ENCODE measurements around the gene RELL1.
A peak's percentile ranks its signal among the peaks of the same experiment; 100 is the strongest.

RELL1 gene

DNA sequence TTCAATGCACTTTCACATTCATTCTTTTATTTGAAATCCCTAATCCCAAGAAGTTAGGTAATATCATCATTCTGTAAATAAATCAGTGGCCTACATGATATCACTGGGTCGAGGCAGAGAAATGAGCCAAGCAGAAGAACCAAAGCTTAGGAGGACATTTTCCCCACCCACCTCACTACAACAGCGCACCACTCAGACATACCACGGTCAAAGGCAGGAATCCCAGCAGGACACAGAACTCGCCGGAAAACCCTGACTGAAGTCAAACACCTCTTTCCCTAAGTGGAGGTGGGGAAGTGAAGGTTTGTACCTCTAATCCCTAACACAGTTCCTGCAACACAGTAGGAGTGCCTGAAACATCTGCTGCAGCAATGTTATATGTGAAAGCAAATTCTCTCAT, 21.5 kb downstream of the RELL1 start:
- DNase-seq, result no peak

DNA sequence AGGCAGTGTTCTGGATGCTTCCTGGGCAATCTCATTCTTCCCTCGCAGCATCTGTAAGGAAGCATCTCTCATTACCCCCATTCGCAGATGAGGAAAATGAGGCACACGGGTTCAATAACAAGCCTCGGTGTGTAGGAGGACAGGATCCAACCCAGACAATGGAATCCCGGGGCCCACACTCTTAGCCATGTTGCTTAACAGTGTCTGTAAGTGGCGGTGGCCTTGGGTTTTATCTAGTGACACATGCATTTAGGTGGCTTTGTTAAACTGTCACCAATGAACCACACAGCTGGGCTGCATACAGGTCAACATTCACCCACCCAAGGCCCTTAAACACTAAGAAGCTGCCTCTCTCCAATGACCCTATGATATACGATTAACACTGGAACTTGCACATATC, 22.6 kb downstream of the RELL1 start:
- DNase-seq, result no peak

DNA sequence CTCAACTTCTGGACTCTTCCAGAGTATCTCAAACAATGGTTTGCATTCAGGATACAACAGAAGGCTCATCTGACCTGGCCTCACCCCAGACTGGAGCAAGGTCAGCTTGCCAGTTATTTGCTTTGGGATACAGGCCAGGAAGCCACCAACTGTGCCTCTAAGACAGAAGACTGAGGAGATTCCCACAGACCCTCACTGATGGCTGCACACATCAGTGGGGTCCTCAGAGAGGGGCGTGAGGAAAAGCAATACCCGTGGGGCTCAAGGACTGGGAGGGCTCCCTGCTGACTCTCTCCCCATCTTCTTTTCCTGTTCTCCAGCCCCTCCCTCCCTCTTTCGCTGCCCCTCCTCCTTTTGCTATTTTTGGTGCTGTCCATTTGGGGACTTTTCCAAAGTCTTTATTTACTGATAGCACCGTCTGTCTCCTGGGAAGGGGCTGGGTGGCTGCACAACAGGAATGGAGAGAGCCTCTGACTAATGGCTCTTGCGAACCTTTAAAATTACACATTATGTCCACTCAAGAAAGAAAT, 23.2 kb downstream of the RELL1 start:
- DNase-seq, result no peak

DNA sequence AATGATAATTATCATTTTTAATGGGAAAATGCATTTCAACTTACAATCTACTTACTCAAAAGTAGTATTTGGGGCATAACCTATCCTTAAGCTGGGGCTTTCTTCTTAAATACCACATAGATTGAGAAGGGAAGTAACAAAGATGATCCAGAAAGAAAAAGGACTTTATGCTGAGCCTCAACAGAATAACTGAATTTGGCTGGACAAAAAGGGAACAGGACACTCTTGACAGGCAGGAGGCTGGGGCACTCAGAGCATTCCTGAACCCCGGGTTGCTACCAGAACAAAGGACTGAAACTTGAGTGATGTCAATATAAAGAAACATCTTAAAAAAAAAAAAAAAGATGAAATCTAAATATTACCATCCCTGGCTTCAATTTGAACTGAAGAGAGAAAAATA, 23.9 kb downstream of the RELL1 start:
- DNase-seq, result peak in 2 of 3 donors; percentile 41

DNA sequence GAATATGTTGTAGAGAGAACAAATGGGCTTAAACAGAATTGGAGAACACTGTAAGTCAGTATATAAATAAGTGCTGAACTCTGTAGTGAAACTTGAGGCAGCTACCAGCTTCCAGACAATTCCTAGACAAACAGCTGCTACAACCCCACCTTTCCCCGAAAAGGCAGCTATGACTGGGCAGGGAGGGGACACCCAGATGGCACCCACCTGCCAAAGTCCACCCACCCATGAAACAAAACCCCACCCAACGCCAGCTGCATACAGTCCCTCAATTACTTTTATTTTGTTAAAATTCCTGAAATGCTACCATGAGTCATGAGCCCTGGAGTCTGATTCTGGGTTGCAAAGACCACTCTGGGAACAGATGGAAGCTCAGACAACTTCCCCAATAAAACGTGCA, 24.4 kb downstream of the RELL1 start:
- DNase-seq, result peak in 2 of 3 donors; percentile 33 to 35

DNA sequence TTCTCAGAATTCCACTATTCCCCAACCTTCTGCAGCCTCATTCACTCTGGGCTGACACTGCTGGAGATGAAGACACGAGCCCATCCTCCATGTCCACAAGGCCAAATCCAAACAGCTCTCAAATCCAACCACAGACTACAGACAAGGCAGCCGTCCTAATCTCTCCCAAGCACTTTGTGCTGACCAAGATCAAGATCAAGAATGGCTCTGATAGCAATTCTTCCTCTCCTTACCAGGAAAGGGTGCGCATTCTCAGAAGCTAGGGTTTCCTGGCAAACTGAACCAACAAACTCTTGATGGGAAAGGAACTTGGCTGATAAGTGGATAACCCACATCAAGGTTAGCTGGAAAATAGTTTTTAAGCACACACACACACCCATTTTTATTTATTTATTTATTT, 26.5 kb downstream of the RELL1 start:
- DNase-seq, result no peak

DNA sequence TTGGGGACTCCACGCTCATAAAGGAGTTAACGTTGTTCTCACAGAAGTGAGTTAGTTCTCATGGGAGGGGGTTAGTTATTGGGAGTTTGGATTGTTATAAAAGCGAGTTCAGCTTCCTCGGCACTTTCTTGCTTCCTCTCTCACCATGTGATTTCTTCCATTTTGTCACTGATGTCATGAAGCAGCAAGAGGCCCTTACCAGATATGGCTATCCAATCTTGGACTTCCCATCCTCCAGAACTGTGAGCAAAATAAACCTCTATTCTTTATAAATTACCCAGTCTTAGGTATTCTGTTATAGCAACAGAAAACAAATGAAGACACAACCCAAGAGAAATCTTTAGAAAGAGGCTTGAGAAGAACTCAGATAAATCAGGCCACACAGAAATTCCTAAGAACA, 29.5 kb downstream of the RELL1 start:
- DNase-seq, result no peak

DNA sequence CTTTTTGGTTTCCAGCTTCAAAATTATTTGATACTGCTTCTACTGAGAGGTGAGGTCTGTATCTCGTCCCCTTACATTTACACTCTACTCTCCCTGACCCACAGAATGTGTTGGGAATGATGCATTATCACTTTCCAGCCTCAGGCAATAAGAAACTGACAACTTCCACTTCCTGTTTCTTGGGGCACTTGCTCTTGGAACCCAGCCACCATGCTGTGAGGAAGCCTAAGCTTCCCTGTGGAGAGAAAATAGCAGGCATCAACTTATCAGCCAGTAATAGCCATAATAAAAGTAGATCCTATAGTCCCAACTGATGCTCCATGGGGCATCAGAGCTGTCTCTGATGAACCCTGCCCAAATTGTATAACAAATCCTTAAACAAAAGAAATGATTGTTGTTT, 32.6 kb downstream of the RELL1 start:
- peak; percentile 38 to 51 (median 40) for DNase-seq

DNA sequence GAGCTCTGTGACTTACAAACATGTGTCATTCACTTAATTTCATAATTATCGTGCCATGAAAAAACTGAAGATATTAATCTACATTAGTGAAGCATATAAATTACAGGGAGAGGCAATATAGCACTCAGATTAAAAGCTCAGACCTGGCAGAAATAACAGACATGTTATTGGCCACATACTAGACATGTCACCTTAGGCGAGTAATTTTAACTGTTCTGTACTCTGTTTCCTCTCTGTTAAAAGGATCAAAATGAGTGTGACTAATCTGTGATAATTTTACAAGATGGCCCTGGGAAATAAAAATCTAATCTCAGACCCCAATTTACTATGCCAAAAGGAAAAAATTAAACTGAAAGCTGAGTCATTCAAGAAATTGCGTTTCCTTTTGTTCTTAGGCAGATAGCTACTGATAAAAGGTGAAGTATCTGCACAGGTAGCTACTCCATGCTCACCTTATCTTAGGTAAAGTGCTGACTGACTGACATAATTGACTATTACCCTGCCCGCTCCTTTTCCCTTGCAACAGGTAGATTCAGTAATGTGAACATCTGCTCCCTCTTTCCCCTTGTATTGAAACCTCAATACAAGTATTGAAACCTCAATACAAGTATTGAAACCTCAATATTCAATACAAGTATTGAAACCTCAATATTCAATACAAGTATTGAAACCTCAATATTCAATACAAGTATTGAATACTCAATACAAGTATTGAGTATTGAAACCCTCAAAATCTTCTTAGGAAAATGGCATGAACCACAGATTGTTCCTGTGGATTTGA, 33.2 kb downstream of the RELL1 start:
- DNase-seq, result no peak

DNA sequence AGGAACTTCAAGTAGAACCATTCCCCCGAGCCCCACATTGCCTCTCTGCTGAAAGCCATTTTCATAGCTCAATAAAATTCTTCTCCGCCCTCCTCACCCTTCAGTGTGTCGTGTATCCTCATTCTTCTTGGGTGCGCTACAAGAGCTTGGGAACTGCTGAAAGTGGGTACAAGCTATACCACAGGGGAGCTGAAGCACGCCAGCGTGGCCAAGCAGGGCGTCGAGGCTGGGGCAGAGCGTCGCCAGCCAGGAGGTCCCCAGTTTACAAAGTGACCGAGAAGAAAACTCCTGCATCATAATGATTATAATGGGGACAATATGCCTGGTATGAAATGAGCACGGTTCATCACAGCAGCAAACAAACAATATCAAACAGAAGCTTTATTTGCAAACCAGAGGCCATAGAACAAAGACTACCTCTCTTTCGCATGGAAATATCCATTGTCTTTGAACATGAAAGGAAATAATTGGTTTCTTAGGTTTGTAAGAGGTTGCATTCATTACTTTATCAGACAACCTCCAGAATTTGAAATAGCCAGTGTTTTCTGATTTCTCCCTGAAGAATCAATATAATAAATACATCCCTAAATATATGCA, 34.3 kb downstream of the RELL1 start:
- no peak for DNase-seq

DNA sequence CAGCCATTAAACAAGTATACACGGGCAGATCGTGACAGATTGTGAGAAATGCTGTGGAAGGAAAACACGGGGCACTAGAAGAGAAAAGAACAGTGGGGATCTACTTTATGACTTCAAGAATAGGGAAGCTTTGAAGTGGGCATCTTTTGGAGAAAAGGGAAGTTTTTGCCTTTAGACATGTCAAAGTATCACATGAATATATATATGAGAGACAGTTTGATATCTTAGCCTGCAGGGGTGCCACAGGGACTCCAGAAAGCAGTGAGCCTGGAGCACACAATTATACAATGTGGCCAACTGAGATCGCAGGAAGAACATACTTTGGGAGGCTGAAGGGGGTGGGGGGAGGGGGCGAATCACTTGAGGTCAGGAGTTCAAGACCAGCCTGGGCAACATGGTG, 35.7 kb downstream of the RELL1 start:
- DNase-seq, result peak; percentile 51 to 58 (median 54)

DNA sequence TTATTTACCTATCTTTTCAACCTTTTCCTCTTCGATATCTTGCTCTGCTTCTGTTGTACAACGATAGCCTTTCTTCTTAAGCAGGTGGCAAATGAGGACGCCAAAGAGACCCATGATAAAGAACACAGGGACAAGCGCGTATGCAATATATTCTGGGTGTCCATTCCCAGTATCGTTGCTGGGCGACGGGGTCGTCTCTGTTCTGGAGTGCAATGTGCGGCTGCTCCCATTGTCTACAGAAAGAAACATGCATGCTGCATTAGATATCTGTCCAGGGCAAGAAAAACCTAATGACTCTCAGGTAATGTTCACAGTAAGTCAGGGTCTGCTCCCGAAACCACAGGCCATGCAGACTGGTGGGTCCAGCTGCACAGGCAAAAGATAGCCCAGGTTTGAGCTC, 36.9 kb downstream of the RELL1 start:
- no peak for DNase-seq

DNA sequence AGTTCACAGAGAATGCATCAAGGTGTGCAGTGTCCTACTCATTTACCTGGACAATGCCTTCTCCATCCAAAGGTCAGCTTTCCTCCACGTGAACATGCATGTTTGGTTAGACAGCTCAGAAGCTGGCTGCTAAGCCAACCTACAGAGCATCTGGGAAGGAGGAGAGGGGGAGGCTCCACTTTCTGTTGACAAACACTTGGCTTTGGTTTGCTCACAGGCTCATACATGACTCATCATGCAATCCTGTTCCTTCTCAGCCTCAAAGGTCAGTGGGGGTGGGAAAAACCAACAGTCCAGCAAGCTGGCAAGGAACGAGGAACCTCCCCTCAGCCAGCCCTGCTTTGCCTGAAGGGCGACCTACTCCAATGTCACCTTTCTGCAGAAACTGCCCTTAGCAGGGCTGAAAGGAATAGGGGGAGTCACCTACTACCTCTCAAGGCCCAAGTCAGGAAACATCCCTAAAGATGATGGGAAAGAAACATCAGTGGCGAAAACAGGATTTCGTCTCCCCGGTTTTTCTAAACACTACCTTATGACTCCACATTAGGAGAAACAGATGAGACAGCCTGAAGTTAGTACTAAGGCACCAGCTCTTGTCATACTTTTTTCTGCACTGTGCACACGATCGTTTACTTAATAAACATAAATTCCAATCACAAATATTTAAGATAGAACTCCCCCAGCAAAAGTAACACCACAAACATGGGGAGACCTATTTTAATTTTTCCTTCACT, 37.9 kb downstream of the RELL1 start:
- DNase-seq, result peak; percentile 90 to 93 (median 91)

DNA sequence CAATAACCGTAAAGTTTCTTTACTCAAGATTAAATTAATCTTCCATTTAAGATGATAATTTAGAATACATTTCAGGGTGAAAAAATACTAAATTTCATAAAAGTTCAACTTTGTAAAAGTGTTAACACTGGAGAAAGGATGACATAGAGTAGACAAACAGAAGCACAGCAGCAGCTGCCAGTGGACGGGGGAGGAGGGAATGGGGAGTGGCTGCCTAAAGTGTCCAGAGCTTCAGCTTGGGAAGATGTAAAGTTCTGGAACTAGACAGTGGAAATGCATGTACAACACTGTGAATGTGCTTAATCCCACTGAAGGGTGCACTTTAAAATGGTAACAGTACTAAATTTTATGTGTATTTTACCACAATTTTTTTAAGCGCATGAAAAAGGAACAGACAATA, 39.9 kb downstream of the RELL1 start:
- no peak for DNase-seq

DNA sequence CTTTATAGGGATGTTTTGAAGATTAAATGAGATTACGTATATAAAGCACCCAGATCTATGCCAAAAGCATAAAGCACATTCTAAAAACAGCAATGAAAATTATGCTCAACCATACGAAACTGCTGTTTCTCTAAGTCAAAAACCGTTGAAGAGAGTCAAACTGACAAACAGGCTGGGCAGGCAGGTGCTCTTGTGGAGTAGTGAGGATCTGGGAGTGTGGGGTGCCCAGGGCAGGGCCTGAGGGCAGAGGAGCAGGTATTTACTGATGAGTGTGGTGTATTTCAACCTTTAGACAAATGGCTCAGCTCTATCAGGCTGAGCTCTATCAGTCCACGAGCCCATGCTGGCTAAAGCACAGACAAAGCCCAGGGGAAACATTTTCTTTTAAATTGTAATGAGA, 40.4 kb downstream of the RELL1 start:
- DNase-seq, result no peak

DNA sequence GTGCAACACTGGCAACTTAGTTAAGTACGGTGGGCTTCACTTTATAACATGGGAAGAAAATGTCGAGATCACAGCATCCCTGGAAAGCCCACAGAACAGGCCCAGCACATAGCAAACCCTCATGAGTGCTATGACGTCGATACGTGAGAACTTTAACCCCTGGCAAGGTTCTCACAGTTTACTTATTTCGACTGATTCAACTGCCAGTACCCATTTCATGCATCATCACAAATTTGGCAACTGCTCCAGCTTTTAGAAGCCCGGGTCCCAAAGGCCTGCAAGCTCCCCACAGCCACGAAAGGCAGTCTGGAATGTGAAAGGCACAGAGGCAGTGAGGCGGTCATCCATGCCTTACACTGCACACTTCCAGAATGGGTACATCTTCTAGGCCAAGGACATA, 41.2 kb downstream of the RELL1 start:
- DNase-seq, result no peak

DNA sequence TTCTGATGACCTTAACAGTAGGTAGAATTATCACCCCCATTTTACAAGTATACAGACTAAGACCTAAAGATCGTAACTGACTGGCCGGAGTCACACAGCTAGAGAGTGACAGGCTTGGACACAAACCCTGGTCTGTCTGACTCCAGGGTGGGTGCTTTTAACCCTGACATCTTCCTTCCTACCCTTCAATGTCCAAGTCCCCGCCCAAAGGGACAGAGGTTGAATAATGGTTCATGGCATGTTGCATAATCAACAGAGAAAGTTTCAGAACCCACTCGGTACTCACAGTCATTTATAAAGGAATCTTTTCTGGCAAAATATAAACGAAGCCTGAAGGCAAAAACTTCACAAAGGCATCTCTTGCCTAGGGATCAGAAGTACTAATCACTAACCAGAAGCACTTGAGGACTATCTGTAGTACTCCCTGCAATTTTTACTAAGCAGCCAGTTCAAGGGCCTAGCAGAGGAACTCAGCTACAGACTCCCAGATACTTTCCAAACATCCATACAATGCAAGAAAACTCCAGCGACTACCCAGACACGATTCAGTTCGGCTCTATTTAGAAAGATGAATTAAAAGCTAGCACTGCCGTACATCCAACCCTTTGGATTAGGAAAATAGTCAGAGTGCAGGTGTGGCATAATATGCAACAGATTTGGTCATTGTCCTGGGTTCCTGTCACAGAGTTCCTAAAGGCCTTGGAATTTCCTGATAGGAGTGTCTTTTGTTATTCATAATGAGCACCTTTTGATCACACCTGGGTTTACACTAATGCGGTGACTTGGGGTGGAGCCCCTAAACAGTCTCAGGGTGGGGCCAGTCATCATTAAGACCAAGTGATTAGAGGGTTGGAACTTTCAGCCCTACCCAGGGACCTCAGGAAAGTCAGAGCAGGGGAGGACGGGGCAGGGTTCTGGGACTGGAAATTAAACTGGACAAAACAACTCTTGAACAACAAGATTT, 44.0 kb downstream of the RELL1 start:
- DNase-seq, result no peak

DNA sequence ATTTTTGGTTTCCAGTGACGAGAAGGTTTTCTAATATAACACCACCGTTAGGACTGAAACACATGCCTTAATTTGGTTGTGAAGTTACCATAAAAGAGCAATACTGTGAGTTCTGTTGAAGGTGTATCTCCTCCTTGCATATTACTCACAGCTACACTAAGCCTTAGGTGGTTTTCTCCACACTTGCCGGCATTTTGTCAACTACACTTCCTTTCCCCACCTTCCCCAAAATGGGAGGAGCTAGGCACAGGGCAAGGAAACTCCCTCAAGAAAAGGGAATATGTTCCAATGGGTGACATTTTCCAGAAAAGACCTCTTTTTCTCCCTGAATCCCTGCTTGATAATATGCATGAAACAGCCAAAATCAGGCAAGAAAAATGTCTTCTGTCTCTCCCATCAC, 44.8 kb downstream of the RELL1 start:
- DNase-seq, result no peak

DNA sequence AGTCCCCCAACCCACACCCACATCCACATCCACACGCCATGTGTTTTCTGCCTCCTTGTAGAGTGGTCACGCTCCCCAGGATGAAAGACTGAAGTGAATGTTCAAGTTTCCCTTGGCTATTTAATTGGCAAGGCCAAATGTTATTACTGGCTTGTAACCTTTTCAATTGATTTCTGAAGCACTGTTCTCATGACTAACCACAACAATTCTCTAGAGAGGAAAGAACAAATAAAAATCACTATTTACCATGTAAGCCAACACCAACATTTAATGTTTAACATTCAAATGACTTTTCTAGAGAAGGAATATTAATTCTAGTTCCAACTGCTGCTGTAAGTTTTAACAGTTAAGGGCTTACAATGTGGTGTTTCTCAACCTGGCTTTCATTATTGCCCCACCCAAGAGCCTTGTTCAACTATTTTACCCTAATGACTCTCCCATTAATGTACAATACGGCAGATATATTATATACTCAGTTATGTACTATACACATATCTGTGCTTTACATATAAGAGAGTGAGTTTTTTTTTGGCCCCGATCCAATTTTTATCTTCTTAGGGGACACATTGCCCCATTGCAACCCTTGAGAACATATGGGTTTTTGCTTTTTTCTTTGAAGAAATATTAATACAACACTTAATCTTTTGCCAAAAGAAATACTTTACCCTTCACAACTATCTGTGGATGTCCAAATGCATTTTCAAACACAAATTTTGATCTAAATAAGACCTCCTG, 46.5 kb downstream of the RELL1 start:
- DNase-seq, result no peak

DNA sequence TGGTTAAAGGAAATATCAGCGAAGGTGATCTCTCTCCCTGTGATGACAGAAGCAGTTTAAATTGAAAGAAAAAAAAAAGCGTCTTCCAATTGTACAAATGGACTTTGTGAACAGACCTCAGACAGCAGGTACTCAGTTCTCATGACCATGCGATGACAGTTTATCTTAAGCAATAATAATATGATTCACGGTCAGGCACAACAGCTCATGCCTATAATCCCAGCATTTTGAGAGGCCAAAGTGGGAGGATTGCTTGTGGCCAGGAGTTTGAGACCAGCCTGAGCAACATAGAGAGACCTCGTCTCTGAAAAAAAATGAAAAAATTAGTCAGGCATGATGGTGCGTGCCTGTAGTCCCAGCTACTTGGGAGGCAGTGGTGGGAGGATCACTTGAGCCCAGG, 51.0 kb downstream of the RELL1 start:
- DNase-seq, result no peak

DNA sequence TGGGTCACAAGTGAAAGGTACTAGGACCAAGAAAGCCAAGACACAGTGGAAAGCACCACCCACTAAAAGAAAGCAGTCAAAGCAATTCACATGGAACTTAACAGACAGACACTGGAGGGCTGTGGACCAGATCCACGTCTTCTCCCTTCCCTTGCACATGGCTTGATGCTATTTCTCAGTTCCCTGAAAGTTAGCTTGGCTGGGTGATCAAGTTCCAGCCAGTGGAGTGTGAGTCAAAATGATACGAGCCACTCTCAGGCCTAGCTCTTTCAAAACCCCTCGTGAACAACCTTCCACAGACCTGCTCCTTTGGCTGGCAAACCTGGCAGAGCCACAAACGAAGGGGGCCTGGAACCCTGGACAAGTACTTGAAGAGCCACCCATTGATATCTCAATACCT, 52.0 kb downstream of the RELL1 start:
- no peak for DNase-seq

DNA sequence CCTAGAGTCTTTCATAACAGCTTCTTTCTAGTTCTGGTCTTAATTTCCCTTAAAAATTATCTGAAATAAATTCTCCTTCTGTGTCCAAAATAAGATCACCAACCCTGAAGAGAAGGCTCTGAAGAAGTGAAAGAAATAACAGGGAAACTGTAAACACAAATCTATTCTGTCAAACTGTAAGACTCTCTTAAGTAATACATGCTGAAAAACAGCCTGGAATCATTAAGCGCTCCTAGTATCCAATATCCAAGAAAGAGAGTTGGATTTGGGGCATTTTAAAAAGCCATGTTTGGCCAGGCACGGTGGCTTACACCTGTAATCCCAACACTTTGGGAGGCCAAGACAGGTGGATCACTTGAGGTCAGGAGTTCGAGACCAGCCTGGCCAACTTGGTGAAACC, 53.3 kb downstream of the RELL1 start:
- no peak for DNase-seq
